22Rv1 (cell line): ENCODE results near the gene CCDC124.
A peak's percentile ranks its signal among the peaks of the same experiment; 100 is the strongest.

Source experiments
- H3K27ac ChIP-seq: fragments of 450-650 bp; 2 replicates; pipeline ENCODE4 v1.5.1; 2017
- CTCF ChIP-seq: fragments of 450-650 bp; IDR thresholded peaks from 2 replicates; pipeline ENCODE4 v1.5.1; 2017; ENCODE audit warnings: mild to moderate bottlenecking
- ZFX ChIP-seq: fragments of 450-650 bp; IDR thresholded peaks from 2 replicates; pipeline ENCODE4 v1.6.1; 2017; ENCODE audit warnings: antibody characterized with exemption, borderline replicate concordance

Gene CCDC124

GRCh38 chr19:17922138-17922537, 10.7 kb upstream of the CCDC124 start:
- TF ChIP-seq CTCF (no peak), ZFX (no peak)
- H3K27ac ChIP-seq = no peak overlapping the region

GRCh38 chr19:17926044-17926443, 6.8 kb upstream of the CCDC124 start:
- H3K27ac ChIP-seq = no peak overlapping the region
- TF ChIP-seq CTCF = no peak
- TF ChIP-seq ZFX = no peak

GRCh38 chr19:17929056-17929455, 3.8 kb upstream of the CCDC124 start:
- no peak overlapping the region for H3K27ac ChIP-seq
- TF ChIP-seq CTCF (no peak), ZFX (no peak)

GRCh38 chr19:17931532-17932191, 1.2 kb upstream of the CCDC124 start:
- TF ChIP-seq ZFX (no peak), CTCF (no peak)
- H3K27ac ChIP-seq = no peak overlapping the region

GRCh38 chr19:17933414-17934129, 757 bp downstream of the CCDC124 start:
- TF ChIP-seq CTCF = no peak
- no peak for TF ChIP-seq ZFX
- H3K27ac ChIP-seq = peak overlapping the region; percentile 79

- TF ChIP-seq ZFX (no peak), CTCF (no peak)
- H3K27ac ChIP-seq = no peak overlapping the region
Measured at GRCh38 chr19:17936379-17936778, 3.6 kb downstream of the CCDC124 start.

GRCh38 chr19:17937371-17937900, 4.6 kb downstream of the CCDC124 start:
- no peak overlapping the region for H3K27ac ChIP-seq
- no peak for TF ChIP-seq ZFX
- TF ChIP-seq CTCF = no peak
